Pulmonary artery endothelial cell (primary cell): Measurements from ENCODE around the gene TRABD2B. TPM values are rescaled to one million over a fixed set of nuclear protein-coding genes. Genes with fewer than 3 reads are reported as not detected.

ENCODE experiments used
- DNase-seq: peaks from one replicate; pipeline ENCODE4 v3.0.0-alpha.2; 2011; ENCODE audit warnings: low read depth, low spot score
- total RNA-seq: library from RNA; depleted of rRNA; stranded (reverse); fragments of >200 nt; gene quantifications from 2 replicates; pipeline ENCODE4 v1.2.3, GENCODE V29; 2014

Gene TRABD2B
- total RNA-seq, 1 donor from 2014 or later, result not detected

DNA sequence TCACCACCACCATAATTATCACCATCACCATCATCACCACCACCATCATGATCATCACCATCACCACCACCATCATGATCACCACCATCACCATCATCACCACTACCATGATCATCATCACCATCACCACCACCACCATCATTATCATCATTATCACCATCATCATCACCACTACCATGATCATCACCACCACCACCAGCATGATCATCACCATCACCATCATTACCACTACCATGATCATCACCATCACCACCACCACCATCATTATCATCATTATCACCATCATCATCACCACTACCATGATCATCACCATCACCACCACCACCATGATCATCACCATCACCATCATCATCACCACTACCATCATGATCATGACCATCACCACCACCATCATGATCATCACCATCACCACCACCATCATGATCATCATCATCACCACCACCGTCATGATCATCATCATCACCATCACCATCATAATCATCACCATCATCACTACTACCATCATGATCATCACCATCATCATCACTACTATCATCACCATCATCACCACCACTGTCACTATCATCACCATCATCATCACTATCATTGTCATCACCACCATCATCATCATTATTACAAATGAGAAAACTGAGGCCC is 60.2 kb downstream of the TRABD2B start:
- DNase-seq, result no peak

GRCh38 chr1:47935856-47936255 is 61.3 kb downstream of the TRABD2B start:
- no peak for DNase-seq

GRCh38 chr1:47935163-47935562 is 62.0 kb downstream of the TRABD2B start:
- DNase-seq, result no peak

- DNase-seq, result no peak
Measured at GRCh38 chr1:47934243-47934805, 62.9 kb downstream of the TRABD2B start.

GRCh38 chr1:47932743-47933142 is 64.4 kb downstream of the TRABD2B start:
- DNase-seq, result no peak

DNA sequence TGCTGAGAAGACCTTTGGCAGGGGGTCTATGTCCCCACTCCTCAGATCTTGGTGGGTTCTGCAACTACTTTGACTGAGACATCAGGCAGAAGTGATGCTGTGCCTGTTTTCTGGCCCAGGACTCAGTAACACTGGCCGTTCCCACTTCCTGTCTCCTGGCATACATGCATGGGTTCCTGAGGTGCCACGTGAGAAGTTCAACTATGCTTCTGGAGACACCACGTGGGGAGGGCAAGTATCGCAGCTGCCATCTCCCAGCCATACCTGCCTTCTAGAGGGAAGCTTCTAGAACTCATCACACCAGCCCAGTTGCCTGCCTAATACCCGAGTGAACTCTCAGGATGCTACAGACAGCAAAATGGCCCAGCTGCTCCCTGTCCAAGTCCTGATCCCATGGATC is 65.8 kb downstream of the TRABD2B start:
- DNase-seq, result no peak

GRCh38 chr1:47930210-47930840 is 66.9 kb downstream of the TRABD2B start:
- no peak for DNase-seq

GRCh38 chr1:47927165-47927564 is 70.0 kb downstream of the TRABD2B start:
- no peak for DNase-seq

DNA sequence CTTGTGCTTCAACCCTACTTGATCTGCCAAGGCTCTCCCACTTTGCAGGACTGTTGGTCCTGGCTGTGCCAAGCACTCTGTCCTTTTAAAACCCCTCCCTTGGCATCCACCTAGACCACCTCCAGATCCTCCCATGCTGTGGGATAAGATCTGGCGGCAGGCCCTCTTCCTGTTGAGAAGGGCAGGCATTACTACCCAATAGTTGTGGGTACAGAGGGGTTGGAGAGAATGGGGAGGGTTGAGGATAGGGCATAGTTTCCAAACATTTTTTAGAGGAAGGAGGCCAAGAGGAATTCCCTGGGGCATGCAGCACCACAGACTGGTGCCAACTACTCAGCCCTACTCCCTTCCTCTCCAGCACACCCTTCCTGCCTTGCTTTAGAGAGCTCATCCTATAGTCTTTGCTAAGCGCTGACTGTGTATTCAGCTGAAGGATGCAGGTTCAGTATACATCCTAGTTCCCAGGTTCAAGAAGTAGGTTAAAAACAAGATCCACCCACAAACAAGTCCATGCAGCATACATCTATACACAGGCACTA is 70.7 kb downstream of the TRABD2B start:
- no peak for DNase-seq

DNA sequence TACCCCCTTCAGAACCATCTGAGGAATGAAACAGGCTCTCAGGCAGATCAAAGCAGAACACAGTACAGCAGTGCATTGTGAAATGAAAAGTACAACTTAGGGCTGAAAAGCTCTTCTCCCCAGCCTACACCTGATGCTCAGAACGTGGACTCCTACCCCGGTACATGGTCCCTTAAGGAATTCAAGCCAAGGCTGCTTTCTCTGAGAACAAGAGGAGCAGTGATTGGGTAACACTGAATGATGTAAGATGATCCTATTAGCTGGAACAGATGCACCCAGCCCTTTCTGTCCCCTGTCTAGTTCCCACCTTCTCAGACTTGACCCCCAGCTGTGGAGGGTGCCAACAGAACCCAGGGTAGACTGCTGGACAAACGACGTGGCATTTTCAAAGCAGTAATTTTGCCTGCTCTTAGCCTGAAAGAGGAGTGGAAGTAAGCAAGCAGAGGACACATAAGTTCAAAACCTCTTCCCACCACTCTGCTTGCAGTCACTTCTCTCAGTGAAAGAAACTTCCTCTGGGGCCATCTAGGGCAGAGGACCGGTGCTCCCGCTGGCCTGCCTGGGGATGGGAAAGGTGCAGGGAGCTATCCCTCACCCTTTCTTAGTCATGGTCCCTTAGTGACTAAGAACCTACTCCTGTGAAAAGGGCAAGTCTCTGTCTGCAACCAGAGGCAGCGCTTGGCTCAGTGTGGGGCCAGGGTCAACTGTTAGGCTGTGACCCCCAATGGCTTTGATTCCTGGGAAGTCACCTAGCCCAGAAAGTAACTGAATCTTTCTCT is 72.7 kb downstream of the TRABD2B start:
- DNase-seq, result no peak

- DNase-seq, result no peak
Measured at GRCh38 chr1:47921935-47922415, 75.2 kb downstream of the TRABD2B start.

DNA sequence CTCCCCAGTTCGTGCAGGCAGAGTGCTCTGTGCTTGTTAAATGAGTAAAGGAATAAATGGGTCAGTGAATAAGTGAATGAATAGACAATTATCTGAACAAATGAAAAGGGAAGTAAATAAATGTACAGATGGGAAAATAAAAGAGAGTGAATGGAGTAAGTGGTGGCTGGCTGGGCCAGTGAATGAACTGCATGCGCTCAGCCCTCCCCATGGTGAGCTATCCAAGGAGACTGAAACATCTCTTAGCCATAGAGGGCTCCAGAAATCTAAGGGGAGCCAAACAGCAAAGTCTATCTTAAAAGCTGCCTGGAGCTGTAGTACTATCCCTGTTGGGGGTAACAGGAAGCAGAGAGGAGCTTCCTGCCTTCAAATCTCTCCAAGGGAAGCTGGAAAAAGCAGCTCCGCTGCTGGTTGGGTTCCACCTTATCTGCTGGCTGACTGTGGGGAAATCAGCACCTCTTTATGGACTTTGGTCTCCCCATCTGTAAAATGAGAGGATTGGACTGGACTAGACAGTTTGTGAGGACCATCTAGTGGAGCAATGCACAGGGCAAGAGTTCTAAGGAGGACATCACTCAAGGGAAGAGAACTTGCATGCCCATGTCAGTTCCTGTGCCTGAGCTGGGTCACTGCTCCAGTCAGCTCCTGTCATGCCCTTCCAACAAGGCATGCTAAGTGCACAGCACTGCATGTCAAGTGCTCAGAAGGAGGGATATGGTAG is 77.9 kb downstream of the TRABD2B start:
- DNase-seq, result no peak

DNA sequence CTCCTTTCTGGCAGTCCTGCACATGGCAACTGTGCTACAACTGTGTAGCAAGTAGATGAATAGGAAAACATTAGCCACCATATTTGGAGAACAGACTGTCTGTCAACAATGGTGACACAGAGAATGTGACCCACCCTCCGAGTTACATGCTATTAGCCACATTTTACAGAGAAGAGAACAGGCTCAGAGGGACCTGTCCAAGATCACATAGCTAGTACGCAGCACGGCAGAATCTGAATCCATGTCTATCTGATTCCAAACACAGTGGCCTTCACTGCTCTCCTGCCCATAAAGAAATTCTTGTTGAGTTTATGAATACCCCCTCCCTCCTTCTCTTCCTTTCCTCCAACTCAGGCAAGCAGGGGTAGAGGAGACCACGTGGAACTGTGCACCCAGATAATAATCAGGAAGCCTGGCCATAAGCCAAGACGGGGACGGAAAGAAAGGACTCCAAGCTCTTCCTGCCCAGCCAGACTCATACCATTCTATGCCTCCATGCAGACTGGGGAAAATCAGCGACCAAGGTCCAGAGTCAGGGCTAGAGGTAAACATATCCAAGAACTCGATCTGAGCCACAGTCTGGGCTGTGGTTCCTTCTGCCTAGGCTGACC is 78.8 kb downstream of the TRABD2B start:
- DNase-seq, result no peak

DNA sequence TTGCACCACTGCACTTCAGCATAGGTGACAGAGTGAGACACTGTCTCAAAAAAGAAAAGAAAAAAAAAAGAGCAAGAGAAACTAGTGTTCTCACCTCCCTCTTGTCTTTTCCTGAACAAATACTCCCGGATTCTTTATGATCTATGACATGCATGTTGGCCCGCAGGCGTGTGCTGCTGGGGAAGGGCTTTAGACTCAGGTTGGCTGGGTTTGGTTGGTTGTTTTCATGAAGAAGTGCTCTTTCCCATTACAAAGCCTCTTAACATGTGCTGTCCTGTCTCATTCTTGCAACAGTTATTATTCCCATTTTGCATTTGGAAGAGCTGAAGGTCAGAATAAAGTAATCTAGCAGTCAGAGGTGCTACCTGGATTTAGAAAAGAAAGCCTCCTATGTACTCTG is 79.5 kb downstream of the TRABD2B start:
- DNase-seq, result no peak

- DNase-seq, result no peak
Measured at GRCh38 chr1:47915677-47916353, 81.4 kb downstream of the TRABD2B start.

- no peak for DNase-seq
Measured at GRCh38 chr1:47914952-47915676, 82.1 kb downstream of the TRABD2B start.

- no peak for DNase-seq
Measured at GRCh38 chr1:47914218-47914938, 82.8 kb downstream of the TRABD2B start.

GRCh38 chr1:47913225-47913823 is 83.9 kb downstream of the TRABD2B start:
- no peak for DNase-seq
